IMR-90 (cell line): ENCODE results near the gene CLEC2D. TPM values are rescaled to one million over a fixed set of nuclear protein-coding genes. Genes with fewer than 3 reads are reported as not detected.

Experiments used
- ATAC-seq: fragments of 200-7000 bp; cut with Tn5 transposase; 2 replicates; pipeline ENCODE4 v1.9.1; 2020; ENCODE audit warnings: low read depth, mild to moderate bottlenecking, moderate library complexity
- BruUV-seq: library from RNA; stranded (reverse); fragments of 400-500 nt; replicated peaks from 2 replicates; lab custom pipeline; 2021; lab: Mats Ljungman, UMichigan
- CTCF ChIA-PET: fragments of 300-600 bp; formaldehyde crosslinking; extraction: SDS; loops from one replicate; lab custom pipeline; 2021; ENCODE audit warnings: antibody characterized with exemption; lab: Yijun Ruan, JAX
- POLR2A ChIA-PET: fragments of 300-600 bp; sonication (Branson Sonifier 250); formaldehyde crosslinking; loops from one replicate; lab custom pipeline; 2022; ENCODE audit warnings: antibody characterized with exemption; ENCODE audit not compliant: unreplicated experiment; lab: Charles Lee
- DNase-seq: peaks from one replicate; pipeline ENCODE4 v3.0.0; 2013
- H2AFZ ChIP-seq: replicated peaks from 2 replicates; pipeline ENCODE3; 2013; ENCODE audit warnings: low read length, mild to moderate bottlenecking; ENCODE audit not compliant: poor library complexity
- H2AK5ac ChIP-seq: 2 replicates; pipeline ENCODE4 v1.6.1; 2013; ENCODE audit warnings: low read depth, low read length, inconsistent platforms
- H2AK9ac ChIP-seq: replicated peaks from 2 replicates; pipeline ENCODE3; 2013; ENCODE audit warnings: mild to moderate bottlenecking, low read depth, low read length, moderate library complexity; ENCODE audit not compliant: poor library complexity
- H2BK120ac ChIP-seq: 2 replicates; pipeline ENCODE4 v1.6.1; 2013; ENCODE audit warnings: low read depth, low read length, inconsistent platforms
- H2BK15ac ChIP-seq: 3 replicates; pipeline ENCODE4 v1.6.1; 2013; ENCODE audit warnings: low read depth, low read length, inconsistent platforms
- H2BK20ac ChIP-seq: 2 replicates; pipeline ENCODE4 v1.6.1; 2013; ENCODE audit warnings: low read depth, mild to moderate bottlenecking, inconsistent platforms, low read length, moderate library complexity
- H2BK5ac ChIP-seq: 2 replicates; pipeline ENCODE4 v1.6.1; 2013; ENCODE audit warnings: mild to moderate bottlenecking, low read depth, low read length, inconsistent platforms; ENCODE audit not compliant: poor library complexity, severe bottlenecking
- H3K14ac ChIP-seq: replicated peaks from 2 replicates; pipeline ENCODE4 v1.6.1; 2013; ENCODE audit warnings: low read depth, low read length, inconsistent platforms
- H3K18ac ChIP-seq: 2 replicates; pipeline ENCODE4 v1.6.1; 2013; ENCODE audit warnings: low read depth, low read length, control low read depth
- H3K23ac ChIP-seq: 2 replicates; pipeline ENCODE4 v1.6.1; 2013; ENCODE audit warnings: low read depth, low read length, inconsistent platforms
- H3K27ac ChIP-seq: 2 replicates; pipeline ENCODE4 v1.5.1; 2013; ENCODE audit warnings: mild to moderate bottlenecking, control low read depth, low read length; ENCODE audit not compliant: insufficient read depth
- H3K27me3 ChIP-seq: 2 replicates; pipeline ENCODE4 v1.6.1; 2013; ENCODE audit warnings: low read length; ENCODE audit not compliant: control insufficient read depth, insufficient read depth
- H3K36me3 ChIP-seq: 2 replicates; pipeline ENCODE4 v1.6.1; 2013; ENCODE audit warnings: low read length, mixed read lengths; ENCODE audit not compliant: control insufficient read depth, insufficient read depth
- H3K4ac ChIP-seq: 2 replicates; pipeline ENCODE4 v1.6.1; 2013; ENCODE audit warnings: low read depth, low read length, inconsistent platforms
- H3K4me1 ChIP-seq: 2 replicates; pipeline ENCODE4 v1.6.1; 2013; ENCODE audit warnings: low read length, mixed read lengths; ENCODE audit not compliant: control insufficient read depth, insufficient read depth
- H3K4me2 ChIP-seq: 2 replicates; pipeline ENCODE4 v1.6.1; 2013; ENCODE audit warnings: low read depth, mild to moderate bottlenecking, control low read depth, low read length, moderate library complexity
- H3K4me3 ChIP-seq: 2 replicates; pipeline ENCODE4 v1.5.1; 2013; ENCODE audit warnings: low read depth, mild to moderate bottlenecking, control low read depth, low read length, moderate library complexity; ENCODE audit not compliant: insufficient read depth
- H3K56ac ChIP-seq: 2 replicates; pipeline ENCODE4 v1.6.1; 2013; ENCODE audit warnings: low read length, inconsistent platforms; ENCODE audit not compliant: insufficient read depth; ENCODE audit errors: extremely low read depth
- H3K79me1 ChIP-seq, 2 experiments: 2 replicates each; pipeline ENCODE4 v1.6.1; 2013; ENCODE audit warnings: low read length in 2 of 2, inconsistent platforms in 1 of 2, low read depth in 1 of 2
- H3K9ac ChIP-seq: 2 replicates; pipeline ENCODE4 v1.6.1; 2013; ENCODE audit warnings: low read depth, low read length, control low read depth
- H3K9me1 ChIP-seq: 2 replicates; pipeline ENCODE4 v1.6.1; 2013; ENCODE audit warnings: low read length, inconsistent platforms; ENCODE audit not compliant: insufficient read depth
- H3K9me3 ChIP-seq: 2 replicates; pipeline ENCODE4 v1.6.1; 2013; ENCODE audit warnings: low read length; ENCODE audit not compliant: control insufficient read depth, insufficient read depth
- H4K20me1 ChIP-seq: 2 replicates; pipeline ENCODE4 v1.6.1; 2013; ENCODE audit warnings: low read length, inconsistent platforms; ENCODE audit not compliant: insufficient read depth
- H4K5ac ChIP-seq: 2 replicates; pipeline ENCODE4 v1.6.1; 2013; ENCODE audit warnings: mild to moderate bottlenecking, low read depth, low read length, control low read depth
- H4K8ac ChIP-seq, 2 experiments: 2 replicates each; pipeline ENCODE4 v1.6.1; 2013; ENCODE audit warnings: low read depth in 2 of 2, low read length in 2 of 2, control low read depth in 1 of 2, inconsistent platforms in 1 of 2
- H4K91ac ChIP-seq: 2 replicates; pipeline ENCODE4 v1.6.1; 2013; ENCODE audit warnings: low read depth, low read length, inconsistent platforms; ENCODE audit not compliant: insufficient read depth
- BHLHE40 ChIP-seq: fragments of 150-350 bp; IDR thresholded peaks from 2 replicates; pipeline ENCODE4 v1.6.1; 2016; ENCODE audit warnings: mild to moderate bottlenecking, low read depth, low read length
- CEBPB ChIP-seq: IDR thresholded peaks from 2 replicates; pipeline ENCODE4 v1.6.1; 2012; ENCODE audit warnings: low read depth, low read length, improper control_type of control experiment
- CHD1 ChIP-seq: IDR thresholded peaks from 2 replicates; pipeline ENCODE4 v1.6.1; 2012; ENCODE audit warnings: low read depth, low read length, improper control_type of control experiment
- CTCF ChIP-seq: conservative IDR thresholded peaks from 2 replicates; pipeline ENCODE4 v1.5.1; 2012; ENCODE audit warnings: mild to moderate bottlenecking, low read depth, low read length, improper control_type of control experiment
- FOS ChIP-seq: fragments of 150-350 bp; IDR thresholded peaks from 2 replicates; pipeline ENCODE4 v1.6.1; 2016; ENCODE audit warnings: low read depth, low read length
- MAZ ChIP-seq: IDR thresholded peaks from 2 replicates; pipeline ENCODE4 v1.6.1; 2012; ENCODE audit warnings: low read depth, mild to moderate bottlenecking, low read length, improper control_type of control experiment, moderate library complexity, borderline replicate concordance
- MXI1 ChIP-seq: IDR thresholded peaks from 2 replicates; pipeline ENCODE4 v1.6.1; 2012; ENCODE audit warnings: low read depth, mild to moderate bottlenecking, low read length, moderate library complexity, borderline replicate concordance
- NFE2L2 ChIP-seq: fragments of 150-350 bp; IDR thresholded peaks from 2 replicates; pipeline ENCODE4 v1.6.1; 2016; ENCODE audit warnings: low read depth, mild to moderate bottlenecking, low read length
- POLR2A ChIP-seq: IDR thresholded peaks from 2 replicates; pipeline ENCODE4 v1.6.1; 2012; ENCODE audit warnings: mild to moderate bottlenecking, low read depth, low read length
- RAD21 ChIP-seq: IDR thresholded peaks from 2 replicates; pipeline ENCODE4 v1.6.1; 2012; ENCODE audit warnings: low read length, improper control_type of control experiment
- RCOR1 ChIP-seq: IDR thresholded peaks from 2 replicates; pipeline ENCODE4 v1.6.1; 2012; ENCODE audit warnings: mild to moderate bottlenecking, low read length, improper control_type of control experiment; ENCODE audit not compliant: insufficient replicate concordance
- RFX5 ChIP-seq: IDR thresholded peaks from 2 replicates; pipeline ENCODE4 v1.8.0; 2012; ENCODE audit warnings: low read depth, mild to moderate bottlenecking, low read length, moderate library complexity
- USF2 ChIP-seq: fragments of 150-350 bp; IDR thresholded peaks from 2 replicates; pipeline ENCODE4 v1.6.1; 2017; ENCODE audit warnings: mild to moderate bottlenecking, antibody characterized with exemption, low read length, low read depth
- WGBS, 2 experiments: methylation state at CpG; one replicate each; pipeline versions ENCODE4 v1.1.5 to v1.1.7; 2013; ENCODE audit warnings: missing lambda C conversion rate in 2 of 2; ENCODE audit not compliant: insufficient read length in 1 of 2; ENCODE audit errors: extremely low coverage in 2 of 2; 5-methylcytosine and 5-hydroxymethylcytosine counted together
- dilution Hi-C: fragments of 300-500 bp; cut with HindIII; formaldehyde crosslinking; loops from one replicate; pipeline ENCODE4 v1.14.3; 2018; ENCODE audit warnings: low sequenced_read_pairs; ENCODE audit not compliant: unreplicated experiment
- in situ Hi-C: fragments of 300-500 bp; cut with MboI; formaldehyde crosslinking; loops from 3 replicates; pipeline ENCODE4 v1.14.3; 2019; ENCODE audit warnings: low sequenced_read_pairs, inconsistent platforms, mixed read lengths
- intact Hi-C: fragments of 100-400 bp; cut with micrococcal nuclease; formaldehyde crosslinking; loops from 2 replicates; pipeline ENCODE4 v1.10.0; 2022
- polyA plus RNA-seq, 3 experiments: library from polyadenylated mRNA; depleted of rRNA; stranded (reverse); fragments of >200 nt; gene quantifications; 2 replicates each; pipeline ENCODE4 v1.2.3, GENCODE V29; 2012; ENCODE audit warnings: low replicate concordance in 1 of 3
- total RNA-seq: library from RNA; depleted of rRNA; stranded (reverse); fragments of >200 nt; gene quantifications from 2 replicates; pipeline ENCODE4 v1.2.3, GENCODE V29; 2012

The CLEC2D gene
- total and polyA plus RNA-seq, 2 of the 4 experiments (the other 2 are of a cell fraction), result 0.72 to 1.2 TPM

GRCh38 chr12:9731393-9731792 lies 61.9 kb downstream of the CLEC2D start:
- no peak overlapping the region for H3K4me2 ChIP-seq
- DNase-seq, result no peak
- no TSS peak for BruUV-seq
- dilution Hi-C loops, result no loop called here
- H3K9me1 ChIP-seq, result no peaks in the 10 kb centered on the region
- H2BK20ac ChIP-seq, result no peak overlapping the region
- no peak overlapping the region for H3K9ac ChIP-seq
- no peak overlapping the region for H3K27ac ChIP-seq
- ChIA-PET POLR2A (no interaction called here), CTCF (no interaction called here)
- H3K18ac ChIP-seq, result no peak overlapping the region
- H3K79me1 ChIP-seq, result no peaks in the 10 kb centered on the region
- in situ Hi-C loops, result no loop called here
- H2AK5ac ChIP-seq, result no peak overlapping the region
- no peak overlapping the region for H2BK15ac ChIP-seq
- no peaks in the 10 kb centered on the region for H3K36me3 ChIP-seq
- no peak overlapping the region for H3K4me3 ChIP-seq
- no peak overlapping the region for H4K5ac ChIP-seq
- no peaks in the 10 kb centered on the region for H4K20me1 ChIP-seq
- no peak overlapping the region for H4K8ac ChIP-seq
- H3K4ac ChIP-seq, result no peak overlapping the region
- no CpG with 5 or more reads among the region's 6 CpGs for WGBS, 2 experiments
- no peak overlapping the region for H2BK5ac ChIP-seq
- no peak overlapping the region for H2AK9ac ChIP-seq
- H3K14ac ChIP-seq, result no peak overlapping the region
- H3K4me1 ChIP-seq, result no peaks in the 10 kb centered on the region
- H3K23ac ChIP-seq, result no peak overlapping the region
- TF ChIP-seq RFX5, result no peak
- no peak for TF ChIP-seq FOS
- TF ChIP-seq CHD1, result no peak
- no peak for TF ChIP-seq CTCF
- TF ChIP-seq NFE2L2, result no peak
- no peak for TF ChIP-seq USF2
- no peak for TF ChIP-seq CEBPB
- no peak for TF ChIP-seq MAZ
- no peak for TF ChIP-seq RCOR1
- no peak for TF ChIP-seq POLR2A
- TF ChIP-seq RAD21, result no peak
- TF ChIP-seq MXI1, result no peak
- TF ChIP-seq BHLHE40, result no peak
- H3K27me3 ChIP-seq, result no peaks in the 10 kb centered on the region; the same call in none of the 2 replicates
- H2BK120ac ChIP-seq, result no peak overlapping the region
- no peaks in the 10 kb centered on the region for H3K9me3 ChIP-seq
- no peak overlapping the region for H4K91ac ChIP-seq
- intact Hi-C loops, result no loop called here
- no peak for ATAC-seq
- no peak overlapping the region for H2AFZ ChIP-seq
- no peak overlapping the region for H3K56ac ChIP-seq
